H1 (cell line): Measurements from ENCODE around the gene IFT81. TPM values are rescaled to one million over a fixed set of nuclear protein-coding genes. Genes with fewer than 3 reads are reported as not detected.

Source experiments
- CTCF ChIA-PET: fragments of 300-600 bp; sonication (Branson Sonifier 250); formaldehyde crosslinking; loops from one replicate; lab custom pipeline; 2021; ENCODE audit not compliant: partially characterized antibody; lab: Charles Lee
- POLR2A ChIA-PET: fragments of 300-600 bp; sonication (Branson Sonifier 250); formaldehyde crosslinking; loops from one replicate; lab custom pipeline; 2021; ENCODE audit warnings: inconsistent platforms; ENCODE audit not compliant: partially characterized antibody; lab: Charles Lee
- DNase-seq, 2 experiments: peaks; one replicate each; pipeline versions ENCODE4 v3.0.0 to v3.0.0-alpha.2; 2010 to 2022; ENCODE audit warnings: low spot score in 2 of 2, low read depth in 1 of 2, mixed read lengths in 1 of 2
- FAIRE-seq: peaks from 2 replicates; lab custom pipeline; 2011; peaks lifted over from hg19 to GRCh38; lab: Jason Lieb, UNC
- H2AFZ ChIP-seq: 2 replicates; pipeline ENCODE4 v1.8.1; 2012; ENCODE audit warnings: low read length, inconsistent platforms
- H2AK5ac ChIP-seq: 2 replicates; pipeline ENCODE4 v1.6.1; 2013; ENCODE audit warnings: low read depth, low read length
- H2BK120ac ChIP-seq: replicated peaks from 2 replicates; pipeline ENCODE3; 2013; ENCODE audit warnings: low read depth, low read length, inconsistent platforms
- H2BK12ac ChIP-seq: 2 replicates; pipeline ENCODE4 v1.6.1; 2013; ENCODE audit warnings: low read depth, low read length
- H2BK15ac ChIP-seq: 2 replicates; pipeline ENCODE4 v1.6.1; 2013; ENCODE audit warnings: low read length
- H2BK20ac ChIP-seq: 2 replicates; pipeline ENCODE4 v1.6.1; 2013; ENCODE audit warnings: low read length
- H2BK5ac ChIP-seq: 2 replicates; pipeline ENCODE4 v1.6.1; 2013; ENCODE audit warnings: low read depth, low read length
- H3K14ac ChIP-seq: 2 replicates; pipeline ENCODE4 v1.6.1; 2013; ENCODE audit warnings: inconsistent platforms; ENCODE audit not compliant: insufficient read length
- H3K18ac ChIP-seq: 2 replicates; pipeline ENCODE4 v1.6.1; 2013; ENCODE audit warnings: low read length; ENCODE audit errors: extremely low read depth
- H3K23ac ChIP-seq: 2 replicates; pipeline ENCODE4 v1.6.1; 2013; ENCODE audit warnings: inconsistent platforms; ENCODE audit not compliant: insufficient read length
- H3K23me2 ChIP-seq: 2 replicates; pipeline ENCODE4 v1.6.1; 2013; ENCODE audit warnings: low read depth, low read length
- H3K27ac ChIP-seq: 2 replicates; pipeline ENCODE4 v1.6.1; 2011; ENCODE audit warnings: low read depth, low read length, inconsistent platforms
- H3K27me3 ChIP-seq, 4 experiments: replicated peaks in 1 of 4; 1 replicate in 1 of 4; 2 replicates in 3 of 4; pipeline versions ENCODE4 v1.6.1 to v1.8.1; 2011 to 2013; ENCODE audit warnings: low read length in 3 of 4, mild to moderate bottlenecking in 3 of 4, inconsistent platforms in 2 of 4, mixed read lengths in 2 of 4, moderate library complexity in 1 of 4; ENCODE audit not compliant: control insufficient read depth in 3 of 4, insufficient read depth in 3 of 4; ENCODE audit errors: extremely low read depth in 1 of 4
- H3K36me3 ChIP-seq, 4 experiments: 2 replicates each; pipeline versions ENCODE4 v1.6.1 to v1.8.1; 2011 to 2013; ENCODE audit warnings: mild to moderate bottlenecking in 4 of 4, low read length in 3 of 4, moderate library complexity in 2 of 4, control low read depth in 1 of 4, inconsistent platforms in 1 of 4; ENCODE audit not compliant: insufficient read depth in 4 of 4, control insufficient read depth in 2 of 4
- H3K4ac ChIP-seq: replicated peaks from 2 replicates; pipeline ENCODE3; 2013; ENCODE audit warnings: low read length, low read depth, mixed read lengths, inconsistent platforms; ENCODE audit not compliant: insufficient read length
- H3K4me1 ChIP-seq, 4 experiments: replicated peaks in 1 of 4; 1 replicate in 1 of 4; 2 replicates in 3 of 4; pipeline versions ENCODE4 v1.6.1 to v1.8.1; 2011 to 2013; ENCODE audit warnings: low read length in 3 of 4, inconsistent platforms in 2 of 4, mixed read lengths in 1 of 4; ENCODE audit not compliant: insufficient read depth in 4 of 4, control insufficient read depth in 3 of 4
- H3K4me2 ChIP-seq, 2 experiments: 2 replicates each; pipeline versions ENCODE4 v1.6.1 to v1.8.1; 2011 to 2013; ENCODE audit warnings: low read depth in 2 of 2, low read length in 2 of 2, control low read depth in 1 of 2, inconsistent platforms in 1 of 2, mild to moderate bottlenecking in 1 of 2; ENCODE audit not compliant: insufficient read depth in 1 of 2
- H3K4me3 ChIP-seq, 4 experiments: fragments of 200-600, 300-600 bp in 1 of 4; sonication (generic), shearing (Covaris generic), sonication (Bioruptor Twin) in 1 of 4; 2 replicates each; pipeline versions ENCODE4 v1.5.1 to v1.8.1; 2011 to 2016; ENCODE audit warnings: low read length in 4 of 4, low read depth in 3 of 4, control low read depth in 2 of 4, inconsistent platforms in 2 of 4, mild to moderate bottlenecking in 2 of 4, mixed read lengths in 1 of 4, moderate library complexity in 1 of 4; ENCODE audit not compliant: insufficient read depth in 2 of 4; ENCODE audit errors: extremely low read depth in 1 of 4
- H3K56ac ChIP-seq: replicated peaks from 2 replicates; pipeline ENCODE3; 2013; ENCODE audit warnings: low read depth, mild to moderate bottlenecking, mixed read lengths, low read length, inconsistent platforms; ENCODE audit not compliant: insufficient read length
- H3K79me1 ChIP-seq: 2 replicates; pipeline ENCODE4 v1.6.1; 2013; ENCODE audit warnings: low read depth, low read length, control low read depth
- H3K79me2 ChIP-seq, 2 experiments: 2 replicates each; pipeline versions ENCODE4 v1.6.1 to v1.8.1; 2012 to 2013; ENCODE audit warnings: low read length in 2 of 2, mild to moderate bottlenecking in 2 of 2, inconsistent platforms in 1 of 2; ENCODE audit not compliant: insufficient read depth in 2 of 2, control insufficient read depth in 1 of 2
- H3K9ac ChIP-seq, 4 experiments: replicated peaks in 1 of 4; 1 replicate in 1 of 4; 2 replicates in 3 of 4; pipeline versions ENCODE4 v1.6.1 to v1.8.1; 2011 to 2013; ENCODE audit warnings: low read depth in 3 of 4, low read length in 3 of 4, control low read depth in 2 of 4, mild to moderate bottlenecking in 2 of 4, moderate library complexity in 2 of 4, inconsistent platforms in 1 of 4; ENCODE audit errors: extremely low read depth in 1 of 4
- H3K9me3 ChIP-seq, 2 experiments: 2 replicates each; pipeline versions ENCODE4 v1.6.1 to v1.8.1; 2012 to 2013; ENCODE audit warnings: mild to moderate bottlenecking in 2 of 2, moderate library complexity in 2 of 2, control low read depth in 1 of 2, inconsistent platforms in 1 of 2, low read depth in 1 of 2, low read length in 1 of 2, mixed read lengths in 1 of 2; ENCODE audit not compliant: insufficient read depth in 2 of 2
- H4K20me1 ChIP-seq, 2 experiments: replicated peaks in 1 of 2; 2 replicates each; pipeline versions ENCODE3 to v1.8.1; 2011 to 2013; ENCODE audit warnings: inconsistent platforms in 2 of 2, low read length in 2 of 2, mild to moderate bottlenecking in 1 of 2; ENCODE audit not compliant: insufficient read depth in 2 of 2, control insufficient read depth in 1 of 2
- H4K5ac ChIP-seq: 2 replicates; pipeline ENCODE4 v1.6.1; 2013; ENCODE audit warnings: low read length, low read depth, mixed read lengths, inconsistent platforms; ENCODE audit not compliant: insufficient read length
- H4K8ac ChIP-seq: 2 replicates; pipeline ENCODE4 v1.8.0; 2013; ENCODE audit warnings: mild to moderate bottlenecking, moderate library complexity, low read length, inconsistent platforms; ENCODE audit not compliant: insufficient read depth; ENCODE audit errors: extremely low read depth
- H4K91ac ChIP-seq: replicated peaks from 2 replicates; pipeline ENCODE3; 2013; ENCODE audit warnings: low read length, mixed read lengths, inconsistent platforms; ENCODE audit not compliant: insufficient read length
- CHD2 ChIP-seq: IDR thresholded peaks from 2 replicates; pipeline ENCODE4 v1.6.1; 2012; ENCODE audit warnings: low read length, improper control_type of control experiment
- NRF1 ChIP-seq: IDR thresholded peaks from 2 replicates; pipeline ENCODE4 v1.6.1; 2011; ENCODE audit warnings: mild to moderate bottlenecking, low read depth, low read length, improper control_type of control experiment
- TBP ChIP-seq: IDR thresholded peaks from 2 replicates; pipeline ENCODE4 v1.6.1; 2011; ENCODE audit warnings: low read depth, low read length, improper control_type of control experiment
- WGBS, 2 experiments: shearing (Covaris generic) in 1 of 2; methylation state at CpG; one replicate each; pipeline versions ENCODE4 v1.1.6 to v1.1.7; 2013 to 2015; ENCODE audit warnings: low lambda C conversion rate in 2 of 2, mixed read lengths in 2 of 2, inconsistent platforms in 1 of 2, low coverage in 1 of 2, missing lambda C conversion rate in 1 of 2; ENCODE audit not compliant: insufficient replicate concordance in 2 of 2, insufficient coverage in 1 of 2, insufficient read length in 1 of 2; ENCODE audit errors: extremely low coverage in 1 of 2, missing lambda C conversion rate in 1 of 2; 5-methylcytosine and 5-hydroxymethylcytosine counted together
- polyA plus RNA-seq, 7 experiments: library from polyadenylated mRNA; depleted of rRNA in 3 of 7; stranded (reverse) in 5 of 7; unstranded in 2 of 7; fragments of >200 nt in 5 of 7; fragments of 200-250 nt in 2 of 7; gene quantifications; 1 replicate in 5 of 7; 2 replicates in 1 of 7; 4 replicates in 1 of 7; pipeline versions ENCODE4 v1.2.1 to v1.2.3, GENCODE V29; 2011 to 2013; ENCODE audit warnings: missing spikeins in 2 of 7, mixed read lengths in 2 of 7
- total RNA-seq: library from RNA; stranded (reverse); fragmentation: NEBNext Ultra II Directional; extraction: Animal tissue kit (Norgen Biotek cat#: 25700); gene quantifications from 2 replicates; pipeline ENCODE4 v1.2.1, GENCODE V29; 2021
- TF ChIP-seq, protein P1 (sequence below): IDR thresholded peaks from 2 replicates; pipeline ENCODE4 v1.6.1; 2012; ENCODE audit warnings: low read length, inconsistent platforms
- TF ChIP-seq, protein P2 (sequence below): IDR thresholded peaks from 2 replicates; pipeline ENCODE4 v1.6.1; 2011; ENCODE audit warnings: low read length, improper control_type of control experiment

IFT81 gene
- total and polyA plus RNA-seq, 2 of the 8 experiments (the other 6 are each of a cell fraction or from before 2014, with no cell fraction given), result 4.1 to 14.5 TPM

DNA sequence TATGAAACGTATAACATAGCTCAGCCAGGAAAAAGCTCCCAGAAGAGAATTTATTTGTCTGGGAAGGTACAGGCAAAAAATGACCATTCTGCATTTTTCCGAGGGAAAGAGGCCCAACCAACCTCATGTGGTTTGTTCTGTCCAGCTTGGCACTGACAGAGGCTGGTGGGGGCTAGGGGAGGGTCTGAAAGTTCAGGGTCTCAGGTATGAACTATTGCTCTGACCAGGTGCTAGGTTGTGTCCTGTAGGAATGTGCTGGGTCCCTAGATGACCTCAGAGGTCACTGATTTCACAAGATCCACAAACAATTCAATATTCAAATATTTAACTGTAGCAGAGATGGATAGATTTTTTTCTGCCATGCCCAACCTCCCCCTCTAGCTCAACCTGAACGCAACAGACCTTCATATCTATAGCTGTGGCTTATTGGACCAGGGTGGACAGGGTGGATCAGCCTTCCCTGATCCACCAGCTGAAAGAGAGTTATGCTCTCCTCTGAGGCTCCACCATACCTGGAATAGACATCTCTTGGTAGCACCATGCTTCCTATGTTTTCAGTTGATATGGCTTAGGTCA lies 32.9 kb upstream of the IFT81 start:
- H2AFZ ChIP-seq, result no peak overlapping the region
- H3K36me3 ChIP-seq, result no peaks in the 10 kb centered on the region
- CTCF ChIA-PET, result interaction anchor here (0.9 to 6.1 kb wide), 3 partner anchors 11 to 154 kb away, joined by 3 to 24 read pairs (median 5); no protein-coding TSS in a partner anchor
- no peak overlapping the region for H2BK12ac ChIP-seq
- H3K18ac ChIP-seq, result no peak overlapping the region
- no peaks in the 10 kb centered on the region for H3K27me3 ChIP-seq
- POLR2A ChIA-PET, result no interaction called here
- TF ChIP-seq, protein P1, sequence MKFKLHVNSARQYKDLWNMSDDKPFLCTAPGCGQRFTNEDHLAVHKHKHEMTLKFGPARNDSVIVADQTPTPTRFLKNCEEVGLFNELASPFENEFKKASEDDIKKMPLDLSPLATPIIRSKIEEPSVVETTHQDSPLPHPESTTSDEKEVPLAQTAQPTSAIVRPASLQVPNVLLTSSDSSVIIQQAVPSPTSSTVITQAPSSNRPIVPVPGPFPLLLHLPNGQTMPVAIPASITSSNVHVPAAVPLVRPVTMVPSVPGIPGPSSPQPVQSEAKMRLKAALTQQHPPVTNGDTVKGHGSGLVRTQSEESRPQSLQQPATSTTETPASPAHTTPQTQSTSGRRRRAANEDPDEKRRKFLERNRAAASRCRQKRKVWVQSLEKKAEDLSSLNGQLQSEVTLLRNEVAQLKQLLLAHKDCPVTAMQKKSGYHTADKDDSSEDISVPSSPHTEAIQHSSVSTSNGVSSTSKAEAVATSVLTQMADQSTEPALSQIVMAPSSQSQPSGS, result no peak
- TF ChIP-seq, protein P2, sequence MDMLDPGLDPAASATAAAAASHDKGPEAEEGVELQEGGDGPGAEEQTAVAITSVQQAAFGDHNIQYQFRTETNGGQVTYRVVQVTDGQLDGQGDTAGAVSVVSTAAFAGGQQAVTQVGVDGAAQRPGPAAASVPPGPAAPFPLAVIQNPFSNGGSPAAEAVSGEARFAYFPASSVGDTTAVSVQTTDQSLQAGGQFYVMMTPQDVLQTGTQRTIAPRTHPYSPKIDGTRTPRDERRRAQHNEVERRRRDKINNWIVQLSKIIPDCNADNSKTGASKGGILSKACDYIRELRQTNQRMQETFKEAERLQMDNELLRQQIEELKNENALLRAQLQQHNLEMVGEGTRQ, result no peak
- no peak for TF ChIP-seq CHD2
- TF ChIP-seq TBP, result no peak
- no peak for TF ChIP-seq NRF1
- H3K79me1 ChIP-seq, result no peaks in the 10 kb centered on the region
- no peak overlapping the region for H4K8ac ChIP-seq
- 92% methylated on average over 3 of the region's 3 CpGs; no CpG with 5 or more reads in 1 of the 2 experiments for WGBS, 2 experiments
- H3K27ac ChIP-seq, result no peak overlapping the region
- no peaks in the 10 kb centered on the region for H3K9me3 ChIP-seq
- H3K79me2 ChIP-seq, result no peaks in the 10 kb centered on the region
- no peak overlapping the region for H2AK5ac ChIP-seq
- no peak overlapping the region for H3K4ac ChIP-seq
- H2BK120ac ChIP-seq, result no peak overlapping the region
- no peak overlapping the region for H3K4me3 ChIP-seq
- DNase-seq, result no peak
- H3K23ac ChIP-seq, result no peak overlapping the region
- no peak overlapping the region for H4K5ac ChIP-seq
- no peak overlapping the region for H3K14ac ChIP-seq
- no peak overlapping the region for H2BK15ac ChIP-seq
- no peak overlapping the region for H2BK20ac ChIP-seq
- no peak overlapping the region for H2BK5ac ChIP-seq
- H4K20me1 ChIP-seq, result no peaks in the 10 kb centered on the region
- H3K56ac ChIP-seq, result no peak overlapping the region
- no peak overlapping the region for H3K9ac ChIP-seq
- no peak overlapping the region for H3K4me2 ChIP-seq
- no peaks in the 10 kb centered on the region for H3K4me1 ChIP-seq
- H4K91ac ChIP-seq, result no peak overlapping the region
- no peaks in the 10 kb centered on the region; the same call in 1 of the 2 replicates for H3K23me2 ChIP-seq
- no peak for FAIRE-seq
